ENCODE results near the gene WWC1. TPM values are rescaled to one million over a fixed set of nuclear protein-coding genes. Genes with fewer than 3 reads are reported as not detected.

The WWC1 gene
- total and polyA plus RNA-seq, 9 of the 15 experiments (the other 6 are each of a cell fraction or from before 2014, with no cell fraction given): under 0.01 to 0.54 (median 0.42) TPM; not detected in 6

- in situ Hi-C loops (cut with MboI): no loop called here
- no peaks in the 10 kb centered on the region for H3K9me1 ChIP-seq (ENCODE audit: control insufficient read depth, insufficient read depth, low read length)
- peaks cover 2 to 21% of the 10 kb centered on the region in 2 experiments; a peak in 2 of 5 replicates for H3K27me3 ChIP-seq (ENCODE audit: control insufficient read depth in 2 of 2, insufficient read depth in 2 of 2, low read length in 2 of 2)
- BruUV-seq (replicated peaks): no TSS peak
- no peaks in the 10 kb centered on the region; the same call in 1 of the 2 replicates for H4K20me1 ChIP-seq (replicated peaks; ENCODE audit: control insufficient read depth, insufficient read depth, low read length)
- ChIA-PET CTCF (ENCODE audit: low intra/inter-chr PET ratio) (no interaction called here), POLR2A (no interaction called here)
- no peak overlapping the region for H3K4me3 ChIP-seq
- H3K79me2 ChIP-seq (ENCODE audit: control insufficient read depth, insufficient read depth, low read length): no peaks in the 10 kb centered on the region
- H3K4me1 ChIP-seq (replicated peaks in 1 of 2; ENCODE audit: control insufficient read depth in 2 of 2, insufficient read depth in 2 of 2, low read length in 2 of 2): no peaks in the 10 kb centered on the region
- TF ChIP-seq XRCC3 (IDR thresholded peaks at IDR 0.05) (no peak), ETV6 (IDR thresholded peaks at IDR 0.05; ENCODE audit: borderline replicate concordance in 1 of 2, low read depth in 2 of 2, low read length in 1 of 2) (no peak), ETV6 (CRISPR knock-in tag; IDR thresholded peaks at IDR 0.05; ENCODE audit: borderline replicate concordance) (no peak), ZNF217 (CRISPR knock-in tag; IDR thresholded peaks at IDR 0.05) (no peak), ZNF324 (CRISPR knock-in tag; IDR thresholded peaks at IDR 0.05) (no peak), ZNF79 (CRISPR knock-in tag; IDR thresholded peaks at IDR 0.05; ENCODE audit: low read depth) (no peak)
- no peaks in the 10 kb centered on the region for H3K9me3 ChIP-seq (replicated peaks; ENCODE audit: control insufficient read depth, insufficient read depth, low read depth, low read length)
- no peaks in the 10 kb centered on the region for H3K36me3 ChIP-seq (ENCODE audit: control insufficient read depth, insufficient read depth, low read length)
- DNase-seq (ENCODE audit: extremely low read depth in 1 of 4, low spot score in 3 of 4) (no peak), ATAC-seq (no peak), FAIRE-seq (no peak)
- H3K27ac ChIP-seq (ENCODE audit: extremely low read depth, low read depth, low read length): no peak overlapping the region
- no peak overlapping the region for H2AFZ ChIP-seq (ENCODE audit: low read depth, low read length)
- 0% methylated on average over 4 of the region's 4 CpGs for whole genome bisulfite sequencing (ENCODE audit: insufficient coverage, low coverage, missing lambda C conversion rate)
- H3K4me2 ChIP-seq (ENCODE audit: insufficient read depth, low read length): no peak overlapping the region
- intact Hi-C loops (cut with micrococcal nuclease): no loop called here
- no peak overlapping the region for H3K9ac ChIP-seq (ENCODE audit: insufficient read depth in 1 of 2, low read depth in 2 of 2, low read length in 2 of 2)
Observed at GRCh38 chr5:168350315-168350714, 58.9 kb downstream of the WWC1 start.

Data from K562 (cell line).